SHP77 (cell line): Measurements from ENCODE around the gene PCDH10.
A peak's percentile ranks its signal among the peaks of the same experiment; 100 is the strongest.

ENCODE experiments used
- DNase-seq, 2 experiments: peaks; one replicate each; lab custom pipeline; 2025; lab: John Stamatoyannopoulos, UW

The PCDH10 gene, protein sequence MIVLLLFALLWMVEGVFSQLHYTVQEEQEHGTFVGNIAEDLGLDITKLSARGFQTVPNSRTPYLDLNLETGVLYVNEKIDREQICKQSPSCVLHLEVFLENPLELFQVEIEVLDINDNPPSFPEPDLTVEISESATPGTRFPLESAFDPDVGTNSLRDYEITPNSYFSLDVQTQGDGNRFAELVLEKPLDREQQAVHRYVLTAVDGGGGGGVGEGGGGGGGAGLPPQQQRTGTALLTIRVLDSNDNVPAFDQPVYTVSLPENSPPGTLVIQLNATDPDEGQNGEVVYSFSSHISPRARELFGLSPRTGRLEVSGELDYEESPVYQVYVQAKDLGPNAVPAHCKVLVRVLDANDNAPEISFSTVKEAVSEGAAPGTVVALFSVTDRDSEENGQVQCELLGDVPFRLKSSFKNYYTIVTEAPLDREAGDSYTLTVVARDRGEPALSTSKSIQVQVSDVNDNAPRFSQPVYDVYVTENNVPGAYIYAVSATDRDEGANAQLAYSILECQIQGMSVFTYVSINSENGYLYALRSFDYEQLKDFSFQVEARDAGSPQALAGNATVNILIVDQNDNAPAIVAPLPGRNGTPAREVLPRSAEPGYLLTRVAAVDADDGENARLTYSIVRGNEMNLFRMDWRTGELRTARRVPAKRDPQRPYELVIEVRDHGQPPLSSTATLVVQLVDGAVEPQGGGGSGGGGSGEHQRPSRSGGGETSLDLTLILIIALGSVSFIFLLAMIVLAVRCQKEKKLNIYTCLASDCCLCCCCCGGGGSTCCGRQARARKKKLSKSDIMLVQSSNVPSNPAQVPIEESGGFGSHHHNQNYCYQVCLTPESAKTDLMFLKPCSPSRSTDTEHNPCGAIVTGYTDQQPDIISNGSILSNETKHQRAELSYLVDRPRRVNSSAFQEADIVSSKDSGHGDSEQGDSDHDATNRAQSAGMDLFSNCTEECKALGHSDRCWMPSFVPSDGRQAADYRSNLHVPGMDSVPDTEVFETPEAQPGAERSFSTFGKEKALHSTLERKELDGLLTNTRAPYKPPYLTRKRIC

GRCh38 chr4:133148690-133149363, at the start of gene PCDH10:
Gene PCDH10 (plus strand): TSS chr4:133149294. CDS start chr4:133150141, 847 bp downstream.
- peak; percentile 71 to 79 for DNase-seq

- DNase-seq = no peak
Observed at GRCh38 chr4:133102043-133102442, 47.1 kb upstream of the PCDH10 start.

DNA sequence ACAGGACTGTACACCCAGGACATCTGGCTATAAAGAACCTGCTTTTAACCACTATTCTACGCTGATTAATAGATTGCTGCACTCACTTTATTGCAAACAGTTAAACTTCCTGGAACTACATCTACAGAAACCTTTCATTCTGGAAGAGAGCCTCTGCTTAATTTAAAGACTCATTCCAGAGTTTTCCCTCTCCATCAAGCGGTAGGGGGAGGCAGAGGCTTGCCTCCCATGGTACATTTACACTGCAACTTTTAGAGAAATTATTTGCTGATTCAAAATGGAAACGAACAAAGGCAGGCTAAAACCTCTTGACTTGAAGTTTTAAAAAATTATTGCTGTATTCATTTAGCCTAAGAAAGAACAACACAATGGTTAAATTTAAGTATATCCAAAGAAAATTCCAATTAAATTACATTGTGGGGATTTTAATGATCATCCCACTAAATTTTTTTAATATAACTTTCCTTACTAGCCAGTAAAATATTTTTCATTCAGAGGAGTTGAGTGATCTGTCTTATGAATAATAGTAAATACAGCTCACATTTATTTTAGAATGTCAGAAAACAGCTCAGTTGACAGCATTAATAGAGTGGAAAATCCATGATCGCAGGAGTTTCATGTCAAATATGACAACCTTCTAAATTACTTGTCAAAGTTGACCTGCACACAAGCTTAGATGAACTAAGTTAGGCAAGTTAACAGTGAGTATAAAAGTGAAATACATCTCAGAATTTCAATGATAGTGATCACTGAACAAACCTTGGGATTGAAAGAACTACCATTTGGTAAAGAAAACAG, 46.3 kb upstream of the PCDH10 start:
- no peak for DNase-seq

- no peak for DNase-seq
Observed at GRCh38 chr4:133112641-133113040, 36.5 kb upstream of the PCDH10 start.

GRCh38 chr4:133124746-133125145, 24.3 kb upstream of the PCDH10 start:
- no peak for DNase-seq

DNA sequence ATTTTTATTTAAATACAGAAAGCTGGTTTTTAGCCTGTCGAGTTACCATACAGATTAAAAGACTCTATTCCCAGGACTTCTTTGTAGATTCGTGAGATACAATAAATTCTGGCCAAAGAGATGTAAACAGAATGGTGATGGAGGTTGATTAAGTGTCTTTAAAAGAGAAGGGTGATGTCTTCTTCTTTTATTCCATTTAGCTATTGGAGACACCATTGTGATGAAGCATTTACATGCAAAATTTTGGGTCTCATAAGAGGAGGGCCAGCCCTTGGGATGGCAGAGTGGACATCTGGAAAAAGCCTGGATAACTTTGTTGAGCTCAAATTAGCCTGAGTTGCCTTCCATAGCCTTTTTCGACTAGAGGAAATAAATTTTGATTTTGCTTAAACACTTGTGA, 21.6 kb upstream of the PCDH10 start:
- DNase-seq = no peak

DNA sequence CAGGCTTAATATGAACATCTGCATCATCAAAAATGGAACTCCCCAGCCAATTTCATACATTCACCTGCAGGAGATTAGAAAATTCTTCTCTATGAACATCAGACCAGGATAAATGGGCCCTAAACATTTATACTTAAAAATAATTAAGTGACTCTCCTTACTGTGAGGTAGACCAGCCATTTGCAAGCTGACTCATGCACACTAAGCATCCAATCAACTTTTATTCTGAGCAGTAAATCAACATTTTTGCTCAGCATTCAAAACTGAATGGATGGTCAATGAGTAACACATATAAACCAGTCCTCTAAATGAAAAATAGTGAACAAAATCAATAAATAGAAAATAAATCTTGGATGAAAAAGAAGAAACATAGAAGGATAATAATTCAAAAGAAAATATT, 19.9 kb upstream of the PCDH10 start:
- no peak for DNase-seq

DNA sequence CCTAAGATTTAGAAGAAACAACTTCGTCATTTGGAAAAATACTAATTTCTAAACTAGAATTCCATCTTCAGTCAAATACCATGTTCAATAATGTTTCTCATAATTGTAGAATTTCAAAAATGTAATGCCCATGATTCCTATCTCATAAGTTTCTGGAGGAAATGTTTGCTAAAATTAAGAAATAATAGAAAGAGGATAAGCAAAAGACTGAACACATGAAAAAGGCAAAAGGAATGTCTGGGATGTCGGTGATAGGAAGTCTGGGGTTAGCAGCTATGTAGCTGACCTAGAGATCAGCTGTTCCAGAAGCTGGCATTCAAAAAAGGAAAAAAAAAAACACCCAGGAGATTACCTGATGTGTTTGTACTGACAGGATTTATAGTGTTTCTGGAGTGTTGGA, 18.9 kb upstream of the PCDH10 start:
- no peak for DNase-seq

DNA sequence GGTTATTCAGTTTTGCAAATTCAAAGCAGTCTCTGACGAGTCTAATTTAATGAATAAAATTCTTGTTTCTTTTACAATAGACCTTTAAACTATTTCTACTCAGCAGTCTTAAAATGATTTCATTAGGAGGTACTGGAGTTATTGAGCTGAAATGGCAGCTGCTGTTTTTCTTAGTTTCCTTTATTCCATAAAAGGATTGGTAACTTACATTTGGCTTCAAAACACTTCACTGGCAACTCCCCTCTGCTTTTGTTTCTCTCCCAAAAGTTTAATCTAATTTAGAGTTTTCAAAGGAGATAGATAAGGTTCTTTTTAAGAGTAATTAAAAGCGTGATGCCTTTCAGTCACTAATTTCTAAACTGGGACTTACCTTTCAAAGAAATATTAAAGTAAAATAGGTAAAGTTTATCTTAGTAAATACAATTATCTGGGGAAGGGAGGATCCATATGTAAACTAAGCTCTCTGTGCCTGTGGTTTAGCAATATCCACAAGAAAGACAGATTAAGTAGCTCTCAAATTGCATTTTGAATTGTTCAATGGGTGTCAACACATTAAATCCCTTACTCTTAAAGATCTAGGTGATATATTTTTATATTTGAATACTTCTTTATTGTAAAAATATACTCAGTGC, 17.1 kb upstream of the PCDH10 start:
- DNase-seq = no peak

- DNase-seq = no peak
Observed at GRCh38 chr4:133136833-133137232, 12.3 kb upstream of the PCDH10 start.

DNA sequence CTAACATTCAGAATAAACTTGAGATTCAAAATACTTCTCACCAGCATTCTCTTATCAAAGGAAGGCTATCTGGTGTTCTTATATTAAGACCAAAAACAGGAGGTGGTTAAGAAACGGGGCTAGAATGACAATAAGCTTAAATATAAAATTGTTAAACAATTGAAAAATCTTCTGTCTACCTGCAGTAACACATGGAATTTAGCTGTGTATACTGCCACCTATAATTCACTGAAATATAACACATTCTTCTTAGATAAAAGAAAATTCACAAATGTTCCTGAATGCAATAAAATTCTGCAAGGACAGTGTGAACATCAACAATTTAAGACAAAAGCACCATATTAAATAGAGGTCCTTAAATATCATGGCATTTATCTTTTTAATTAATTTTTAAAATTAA, 11.5 kb upstream of the PCDH10 start:
- DNase-seq = no peak

GRCh38 chr4:133143775-133144430, 5.2 kb upstream of the PCDH10 start:
- DNase-seq = no peak

- DNase-seq = no peak
Observed at GRCh38 chr4:133145241-133145640, 3.9 kb upstream of the PCDH10 start.

- no peak for DNase-seq
Observed at GRCh38 chr4:133145758-133146573, 3.1 kb upstream of the PCDH10 start.

DNA sequence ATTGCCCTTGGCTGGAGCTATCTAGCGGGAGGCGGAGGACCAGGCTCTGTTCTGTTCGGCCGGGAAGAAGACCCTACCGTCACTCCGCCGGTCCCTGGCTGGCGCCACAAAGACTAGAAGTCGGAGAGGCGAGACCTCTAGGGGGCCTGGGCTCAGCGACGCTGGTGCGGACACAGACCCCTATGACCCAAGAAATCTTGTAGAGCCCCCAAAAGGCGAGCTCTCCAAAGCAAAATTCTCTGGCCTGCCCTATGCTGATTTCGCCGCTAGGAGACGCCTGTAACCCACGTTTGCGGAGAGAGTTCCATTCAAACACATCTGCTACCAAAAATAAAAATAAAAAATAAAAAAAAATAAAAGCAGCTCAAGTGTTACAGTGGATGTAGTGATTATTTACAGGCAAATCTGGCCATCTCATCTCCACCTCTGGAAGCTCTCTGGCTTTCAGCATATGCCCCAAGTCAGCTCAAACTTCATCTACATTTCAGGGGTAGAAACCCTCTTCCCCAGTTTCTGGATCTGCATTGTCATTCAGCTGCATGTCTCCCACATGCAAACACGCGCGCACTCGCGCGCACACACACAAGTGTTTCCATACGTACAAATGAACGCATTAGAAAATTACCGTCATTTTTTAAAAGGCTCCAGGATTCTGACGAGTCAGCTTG, 2.4 kb upstream of the PCDH10 start:
- no peak for DNase-seq

GRCh38 chr4:133147286-133147821, 1.7 kb upstream of the PCDH10 start:
- no peak for DNase-seq

GRCh38 chr4:133147921-133148689, 989 bp upstream of the PCDH10 start:
- DNase-seq = peak in 1 of 2 experiments; percentile 42

DNA sequence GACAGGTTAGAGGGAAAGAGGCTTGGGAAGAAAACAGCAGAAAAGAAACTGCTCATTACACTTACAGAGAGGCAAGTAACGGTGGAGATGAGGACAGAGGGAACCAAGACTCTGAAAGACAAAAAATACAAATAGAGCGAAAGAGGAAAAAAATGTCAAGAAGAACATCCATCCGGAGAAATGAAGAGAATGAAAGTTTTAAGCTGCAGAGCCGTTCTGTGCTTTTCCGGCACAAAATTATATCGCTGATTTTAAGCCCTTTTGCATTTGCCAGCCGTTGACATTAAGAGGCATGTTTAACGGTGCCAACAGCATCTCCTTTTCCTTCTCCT, 236 bp downstream of the PCDH10 start:
- no peak for DNase-seq
